Astrocyte (in vitro differentiated cells and primary cell): ENCODE data around the gene PADI3.

Experiments used
- EZH2 ChIP-seq: IDR thresholded peaks from 2 replicates; pipeline ENCODE4 v1.6.1; 2012; ENCODE audit warnings: mild to moderate bottlenecking, low read length, inconsistent platforms; ENCODE audit not compliant: insufficient read depth
- TF ChIP-seq, protein P1 (sequence below): IDR thresholded peaks from 2 replicates; pipeline ENCODE4 v1.5.1; 2011; ENCODE audit warnings: low read depth, mild to moderate bottlenecking, inconsistent platforms, low read length, moderate library complexity; ENCODE audit not compliant: insufficient read depth

DNA sequence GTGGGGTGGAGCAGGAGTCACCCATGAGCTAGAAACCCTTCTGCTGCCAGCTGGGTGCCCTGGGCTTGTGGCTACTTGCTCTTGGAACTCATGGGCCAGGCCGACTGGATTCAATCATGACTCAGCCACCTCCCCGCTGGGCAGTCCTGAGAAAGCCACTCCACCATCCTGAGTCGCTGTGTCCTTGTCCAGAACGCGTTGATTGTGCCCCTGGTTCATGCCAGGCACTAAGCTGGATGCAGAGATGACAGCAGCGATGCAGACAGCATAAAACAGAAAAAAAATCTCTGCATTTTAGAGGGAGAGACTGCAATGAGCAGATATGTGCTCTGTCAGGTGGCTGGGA is 33.4 kb upstream of the PADI3 start:
- TF ChIP-seq, protein P1, sequence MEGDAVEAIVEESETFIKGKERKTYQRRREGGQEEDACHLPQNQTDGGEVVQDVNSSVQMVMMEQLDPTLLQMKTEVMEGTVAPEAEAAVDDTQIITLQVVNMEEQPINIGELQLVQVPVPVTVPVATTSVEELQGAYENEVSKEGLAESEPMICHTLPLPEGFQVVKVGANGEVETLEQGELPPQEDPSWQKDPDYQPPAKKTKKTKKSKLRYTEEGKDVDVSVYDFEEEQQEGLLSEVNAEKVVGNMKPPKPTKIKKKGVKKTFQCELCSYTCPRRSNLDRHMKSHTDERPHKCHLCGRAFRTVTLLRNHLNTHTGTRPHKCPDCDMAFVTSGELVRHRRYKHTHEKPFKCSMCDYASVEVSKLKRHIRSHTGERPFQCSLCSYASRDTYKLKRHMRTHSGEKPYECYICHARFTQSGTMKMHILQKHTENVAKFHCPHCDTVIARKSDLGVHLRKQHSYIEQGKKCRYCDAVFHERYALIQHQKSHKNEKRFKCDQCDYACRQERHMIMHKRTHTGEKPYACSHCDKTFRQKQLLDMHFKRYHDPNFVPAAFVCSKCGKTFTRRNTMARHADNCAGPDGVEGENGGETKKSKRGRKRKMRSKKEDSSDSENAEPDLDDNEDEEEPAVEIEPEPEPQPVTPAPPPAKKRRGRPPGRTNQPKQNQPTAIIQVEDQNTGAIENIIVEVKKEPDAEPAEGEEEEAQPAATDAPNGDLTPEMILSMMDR, result no peak
- no peak for TF ChIP-seq EZH2
